Measurements from ENCODE around the gene ZNF429. TPM values are rescaled to one million over a fixed set of nuclear protein-coding genes. Genes with fewer than 3 reads are reported as not detected.
"Not testable (repeated sequence)": the region's sequence is repeated elsewhere in the genome, so short reads cannot be mapped to it uniquely, and the experiment has no call there.

Gene ZNF429
- total and polyA plus RNA-seq, 5 donors = 8.5 to 12.0 (median 8.7) TPM

- intact Hi-C loops (cut with DNase I) = loop anchor here in 3 of 4 donors (5.0 to 10.0 kb wide), 3 partner anchors 211 to 281 kb away; no protein-coding TSS in a partner anchor
- H3K4me1 ChIP-seq (ENCODE audit: control insufficient read depth, insufficient read depth, low read length) = no peaks in the 10 kb centered on the region
- 84% methylated on average over 43 of the region's 43 CpGs for whole genome bisulfite sequencing
- ATAC-seq = peak; percentile 79 to 83
- H3K27me3 ChIP-seq (ENCODE audit: control insufficient read depth, insufficient read depth) = no peaks in the 10 kb centered on the region
- DNase-seq = peak; percentile 60 to 86 (median 83)
- no peak overlapping the region for H3K27ac ChIP-seq (ENCODE audit: low read length)
- no peak overlapping the region for H3K4me3 ChIP-seq (ENCODE audit: low read length)
- no peaks in the 10 kb centered on the region for H3K9me3 ChIP-seq (ENCODE audit: control insufficient read depth, low read length)
These were observed 21.7 kb upstream of the ZNF429 start for GRCh38 chr19:21483589-21484170.

DNA sequence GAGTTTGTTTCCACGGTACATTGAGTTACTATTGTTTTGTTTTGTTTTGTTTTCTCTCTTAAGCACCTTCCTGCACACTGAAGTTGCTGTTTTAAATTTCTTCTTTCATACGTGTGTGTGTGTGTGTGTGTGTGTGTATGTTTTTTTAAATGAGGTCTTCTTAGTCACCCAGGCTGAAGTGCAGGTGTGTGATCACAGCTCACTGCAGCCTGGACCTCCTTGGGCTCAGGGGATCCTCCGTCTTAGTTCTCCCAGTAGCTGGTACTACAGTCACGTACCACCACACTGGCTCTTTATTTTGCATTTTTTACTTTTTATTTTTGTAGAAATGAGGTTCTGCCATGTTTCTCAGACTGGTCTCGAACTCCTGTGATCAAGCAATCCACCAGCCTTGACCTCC, 20.8 kb upstream of the ZNF429 start:
- H3K27me3 ChIP-seq (ENCODE audit: control insufficient read depth, insufficient read depth) = no peaks in the 10 kb centered on the region
- H3K4me1 ChIP-seq (ENCODE audit: control insufficient read depth, insufficient read depth, low read length) = no peaks in the 10 kb centered on the region
- DNase-seq (no peak), ATAC-seq (no peak)
- no peak overlapping the region for H3K4me3 ChIP-seq (ENCODE audit: low read length)
- WGBS = 90% methylated on average over 5 of the region's 5 CpGs
- intact Hi-C loops (cut with DNase I) = loop anchor here in 3 of 4 donors (5.0 to 10.0 kb wide), 3 partner anchors 210 to 282 kb away; no protein-coding TSS in a partner anchor
- H3K27ac ChIP-seq (ENCODE audit: low read length) = no peak overlapping the region
- H3K9me3 ChIP-seq (ENCODE audit: control insufficient read depth, low read length) = no peaks in the 10 kb centered on the region

DNA sequence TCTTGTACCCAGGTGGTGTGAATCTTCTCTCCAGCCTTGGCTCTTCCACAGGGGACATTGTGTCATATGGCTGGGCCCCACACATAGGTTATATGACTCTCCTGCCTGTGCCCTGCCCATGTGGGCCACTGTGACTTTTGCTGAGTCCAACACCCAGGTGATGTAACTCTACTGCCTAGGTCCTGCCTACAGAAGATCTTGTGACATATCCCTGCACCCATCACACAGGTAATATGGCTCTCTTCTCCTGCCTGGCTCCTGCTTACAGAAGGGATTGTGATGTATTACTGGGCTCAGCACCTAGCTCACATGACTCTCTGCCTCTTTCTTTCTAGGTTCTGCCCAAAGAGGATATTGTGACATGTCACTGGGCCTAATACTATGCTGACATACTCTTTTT, 19.5 kb upstream of the ZNF429 start:
- Histone ChIP-seq H3K27ac (ENCODE audit: low read length) (no peak overlapping the region), H3K4me1 (ENCODE audit: control insufficient read depth, insufficient read depth, low read length) (no peaks in the 10 kb centered on the region), H3K9me3 (ENCODE audit: control insufficient read depth, low read length) (no peaks in the 10 kb centered on the region), H3K4me3 (ENCODE audit: low read length) (no peak overlapping the region), H3K27me3 (ENCODE audit: control insufficient read depth, insufficient read depth) (no peaks in the 10 kb centered on the region)
- intact Hi-C loops (cut with DNase I) = loop anchor here in 1 of 4 donors (10.0 kb wide), 1 partner anchor 209 kb away; no protein-coding TSS in a partner anchor
- no peak for DNase-seq
- ATAC-seq = no peak

GRCh38 chr19:21487969-21488368, 17.4 kb upstream of the ZNF429 start:
- ATAC-seq = no peak
- 100% methylated on average over 1 of the region's 1 CpG for WGBS
- H3K4me3 ChIP-seq (ENCODE audit: low read length) = no peak overlapping the region

DNA sequence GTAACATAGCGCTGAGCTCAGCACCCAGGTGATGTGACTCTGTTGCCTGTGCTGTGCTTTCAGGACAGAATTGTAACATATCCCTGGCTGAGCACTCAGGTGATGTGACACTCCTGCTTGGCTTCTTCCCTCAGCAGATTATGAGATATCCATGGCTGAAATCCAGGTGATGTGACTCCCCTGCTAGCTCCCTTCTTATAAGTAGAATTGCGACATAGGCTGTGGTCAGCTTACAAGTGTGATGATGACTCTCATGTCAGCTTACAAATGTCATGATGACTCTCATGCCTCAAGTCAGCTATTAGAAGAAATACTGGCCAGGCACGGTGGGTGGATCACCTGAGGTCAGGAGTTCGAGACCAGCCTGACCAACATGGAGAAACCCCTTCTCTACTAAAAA, 14.3 kb upstream of the ZNF429 start:
- WGBS = 71% methylated on average over 4 of the region's 4 CpGs
- no peak overlapping the region for H3K4me3 ChIP-seq (ENCODE audit: low read length)
- H3K27me3 ChIP-seq (ENCODE audit: control insufficient read depth, insufficient read depth) = no peaks in the 10 kb centered on the region
- ATAC-seq (no peak), DNase-seq (no peak)
- no peak overlapping the region for H3K27ac ChIP-seq (ENCODE audit: low read length)
- intact Hi-C loops (cut with DNase I) = loop anchor here in 1 of 4 donors (10.0 kb wide), 1 partner anchor 204 kb away; no protein-coding TSS in a partner anchor
- no peaks in the 10 kb centered on the region for H3K9me3 ChIP-seq (ENCODE audit: control insufficient read depth, low read length)
- H3K4me1 ChIP-seq (ENCODE audit: control insufficient read depth, insufficient read depth, low read length) = no peaks in the 10 kb centered on the region

More at GRCh38 chr19:21487969-21488368, 17.4 kb upstream of the ZNF429 start:
- Histone ChIP-seq H3K9me3 (ENCODE audit: control insufficient read depth, low read length) (no peaks in the 10 kb centered on the region), H3K4me1 (ENCODE audit: control insufficient read depth, insufficient read depth, low read length) (no peaks in the 10 kb centered on the region), H3K27ac (ENCODE audit: low read length) (no peak overlapping the region), H3K27me3 (ENCODE audit: control insufficient read depth, insufficient read depth) (no peaks in the 10 kb centered on the region)
- intact Hi-C loops (cut with DNase I) = loop anchor here in 1 of 4 donors (10.0 kb wide), 1 partner anchor 207 kb away; no protein-coding TSS in a partner anchor
- no peak for DNase-seq

- Histone ChIP-seq H3K27me3 (ENCODE audit: control insufficient read depth, insufficient read depth) (no peaks in the 10 kb centered on the region), H3K4me3 (ENCODE audit: low read length) (no peak overlapping the region), H3K27ac (ENCODE audit: low read length) (no peak overlapping the region), H3K9me3 (ENCODE audit: control insufficient read depth, low read length) (no peaks in the 10 kb centered on the region), H3K4me1 (ENCODE audit: control insufficient read depth, insufficient read depth, low read length) (no peaks in the 10 kb centered on the region)
- intact Hi-C loops (cut with DNase I) = loop anchor here in 1 of 4 donors (10.0 kb wide), 1 partner anchor 202 kb away; no protein-coding TSS in a partner anchor
- ATAC-seq (no peak), DNase-seq (no peak)
- WGBS = 91% methylated on average over 9 of the region's 9 CpGs
These were observed 12.2 kb upstream of the ZNF429 start for GRCh38 chr19:21492947-21493906.

DNA sequence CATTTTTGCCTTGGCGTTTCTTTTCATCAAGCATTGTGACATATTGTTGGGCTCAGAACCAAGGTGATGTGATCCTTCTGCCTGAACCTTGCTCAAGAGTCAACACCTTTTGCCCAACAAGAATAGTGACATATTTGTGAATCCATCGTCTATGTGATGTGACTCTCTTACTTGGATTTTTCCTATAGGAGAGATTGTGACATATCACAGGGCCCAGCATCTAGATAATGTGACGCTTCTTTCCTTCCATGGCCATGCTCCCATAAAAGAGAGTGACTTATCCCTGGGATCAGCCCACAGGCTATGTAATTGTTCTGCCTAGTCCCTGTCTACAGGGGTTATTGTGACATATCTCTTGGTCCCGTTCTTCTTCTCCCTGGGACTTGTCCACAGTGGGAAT, 8.5 kb upstream of the ZNF429 start:
- Histone ChIP-seq H3K9me3 (ENCODE audit: control insufficient read depth, low read length) (no peaks in the 10 kb centered on the region), H3K27ac (ENCODE audit: low read length) (no peak overlapping the region), H3K27me3 (ENCODE audit: control insufficient read depth, insufficient read depth) (no peaks in the 10 kb centered on the region), H3K4me3 (ENCODE audit: low read length) (no peak overlapping the region), H3K4me1 (ENCODE audit: control insufficient read depth, insufficient read depth, low read length) (no peaks in the 10 kb centered on the region)
- DNase-seq = no peak
- no peak for ATAC-seq
- intact Hi-C loops (cut with DNase I) = loop anchor here in 1 of 4 donors (10.0 kb wide), 1 partner anchor 198 kb away; no protein-coding TSS in a partner anchor
- 93% methylated on average over 4 of the region's 4 CpGs for WGBS

DNA sequence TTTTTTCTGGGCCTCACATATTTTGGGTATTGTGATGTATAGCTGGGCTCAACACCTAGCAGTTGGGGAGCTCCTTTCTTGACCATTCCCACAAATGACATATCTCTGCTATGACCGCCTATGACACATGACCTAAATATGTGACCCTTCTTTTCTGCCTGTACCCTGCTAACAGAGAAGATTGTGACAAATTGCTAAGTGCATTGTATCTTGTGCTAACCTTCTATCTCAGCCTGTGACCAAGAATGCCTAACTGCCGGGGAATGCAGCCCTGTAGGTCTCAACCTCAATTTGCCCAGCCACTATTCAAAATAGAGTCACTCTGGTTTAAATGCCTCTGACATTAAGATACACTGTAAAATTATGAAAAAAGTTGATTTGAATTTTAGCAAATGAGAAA, 6.8 kb upstream of the ZNF429 start:
- Histone ChIP-seq H3K27me3 (ENCODE audit: control insufficient read depth, insufficient read depth) (no peaks in the 10 kb centered on the region), H3K4me1 (ENCODE audit: control insufficient read depth, insufficient read depth, low read length) (no peaks in the 10 kb centered on the region), H3K27ac (ENCODE audit: low read length) (no peak overlapping the region), H3K9me3 (ENCODE audit: control insufficient read depth, low read length) (no peaks in the 10 kb centered on the region), H3K4me3 (ENCODE audit: low read length) (no peak overlapping the region)
- 95% methylated on average over 2 of the region's 2 CpGs for WGBS
- intact Hi-C loops (cut with DNase I) = loop anchor here in 1 of 4 donors (10.0 kb wide), 1 partner anchor 196 kb away; no protein-coding TSS in a partner anchor
- DNase-seq (no peak), ATAC-seq (no peak)

DNA sequence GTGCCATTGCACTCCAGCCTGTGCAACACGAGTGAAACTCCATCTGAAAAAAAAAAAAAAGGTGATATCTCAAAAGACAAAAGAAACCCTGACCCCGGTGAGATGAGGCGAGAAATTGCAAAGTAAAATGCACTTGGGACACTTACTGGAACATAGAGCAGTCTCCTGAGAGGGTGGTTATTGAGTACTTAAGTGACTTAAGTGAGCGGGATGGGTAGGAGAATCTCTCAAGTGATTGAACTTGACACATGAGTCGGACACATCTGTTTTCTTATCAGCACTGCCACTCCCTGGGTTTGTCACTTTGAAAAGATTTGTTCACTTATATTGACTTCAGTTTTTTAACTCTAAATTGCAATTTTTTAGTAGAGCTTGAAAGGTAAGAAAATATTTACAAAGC, 2.8 kb downstream of the ZNF429 start:
- intact Hi-C loops (cut with DNase I) = no loop called here
- Histone ChIP-seq H3K27ac (ENCODE audit: low read length) (no peak overlapping the region), H3K4me1 (ENCODE audit: control insufficient read depth, insufficient read depth, low read length) (no peaks in the 10 kb centered on the region), H3K9me3 (ENCODE audit: control insufficient read depth, low read length) (no peaks in the 10 kb centered on the region), H3K4me3 (ENCODE audit: low read length) (no peak overlapping the region), H3K27me3 (ENCODE audit: control insufficient read depth, insufficient read depth) (no peaks in the 10 kb centered on the region)
- WGBS = 75% methylated on average over 5 of the region's 5 CpGs
- DNase-seq (no peak), ATAC-seq (no peak)

DNA sequence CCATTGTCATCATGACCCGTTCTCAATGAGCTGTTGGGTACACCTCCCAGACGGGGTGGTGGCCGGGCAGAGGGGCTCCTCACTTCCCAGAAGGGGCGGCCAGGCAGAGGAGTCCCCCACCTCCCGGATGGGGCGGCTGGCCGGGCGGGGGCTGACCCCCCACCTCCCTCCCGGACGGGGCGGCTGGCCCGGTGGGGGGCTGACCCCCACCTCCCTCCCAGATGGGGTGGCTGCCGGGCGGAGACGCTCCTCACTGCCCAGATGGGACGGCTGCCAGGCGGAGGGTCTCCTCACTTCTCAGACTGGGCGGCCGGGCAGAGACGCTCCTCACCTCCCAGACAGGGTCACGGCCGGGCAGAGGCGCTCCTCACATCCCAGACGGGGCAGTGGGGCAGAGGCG, 5.7 kb downstream of the ZNF429 start:
- H3K9me3 ChIP-seq (ENCODE audit: control insufficient read depth, low read length); H3K27ac ChIP-seq (ENCODE audit: low read length); H3K4me1 ChIP-seq (ENCODE audit: control insufficient read depth, insufficient read depth, low read length); ATAC-seq; H3K27me3 ChIP-seq (ENCODE audit: control insufficient read depth, insufficient read depth); H3K4me3 ChIP-seq (ENCODE audit: low read length); intact Hi-C loops (cut with DNase I): not testable (repeated sequence)
- 92% methylated on average over 25 of the region's 25 CpGs for whole genome bisulfite sequencing
- peak in 1 of 3 donors; percentile 61 for DNase-seq

DNA sequence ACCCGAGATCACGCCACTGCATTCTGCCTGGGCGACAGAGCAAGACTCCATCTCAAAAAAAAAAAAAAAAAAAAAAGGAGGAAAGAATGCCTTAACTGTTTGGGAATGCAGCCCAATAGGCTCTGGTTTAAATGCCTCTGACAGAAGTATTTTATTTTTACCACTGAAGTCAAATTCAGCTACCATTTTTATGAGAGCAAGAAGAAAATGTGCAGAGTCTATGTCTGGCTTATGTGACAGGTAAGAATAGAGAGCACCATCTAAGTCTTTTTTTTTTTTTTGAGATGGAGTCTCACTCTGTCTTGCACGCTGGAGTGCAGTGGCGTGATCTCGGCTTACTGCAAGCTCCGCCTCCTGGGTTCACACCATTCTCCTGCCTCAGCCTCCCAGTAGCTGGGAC, 7.2 kb downstream of the ZNF429 start:
- intact Hi-C loops (cut with DNase I); H3K4me1 ChIP-seq (ENCODE audit: control insufficient read depth, insufficient read depth, low read length): not testable (repeated sequence)
- WGBS = 97% methylated on average over 7 of the region's 7 CpGs

More for the DNA sequence above, 7.2 kb downstream of the ZNF429 start:
- not testable (repeated sequence) for H3K27ac ChIP-seq (ENCODE audit: low read length); H3K4me3 ChIP-seq (ENCODE audit: low read length); H3K9me3 ChIP-seq (ENCODE audit: control insufficient read depth, low read length); DNase-seq; H3K27me3 ChIP-seq (ENCODE audit: control insufficient read depth, insufficient read depth); ATAC-seq

All from right cardiac atrium (tissue), 5 donors.